NCI-H82 treated with DMSO at 0.1 percent for 48 hours (cell line): ENCODE results near the gene GNAL.

Experiments
- DNase-seq: peaks from one replicate; lab custom pipeline; 2025; ENCODE audit not compliant: unreplicated experiment; lab: John Stamatoyannopoulos, UW

Gene GNAL

DNA sequence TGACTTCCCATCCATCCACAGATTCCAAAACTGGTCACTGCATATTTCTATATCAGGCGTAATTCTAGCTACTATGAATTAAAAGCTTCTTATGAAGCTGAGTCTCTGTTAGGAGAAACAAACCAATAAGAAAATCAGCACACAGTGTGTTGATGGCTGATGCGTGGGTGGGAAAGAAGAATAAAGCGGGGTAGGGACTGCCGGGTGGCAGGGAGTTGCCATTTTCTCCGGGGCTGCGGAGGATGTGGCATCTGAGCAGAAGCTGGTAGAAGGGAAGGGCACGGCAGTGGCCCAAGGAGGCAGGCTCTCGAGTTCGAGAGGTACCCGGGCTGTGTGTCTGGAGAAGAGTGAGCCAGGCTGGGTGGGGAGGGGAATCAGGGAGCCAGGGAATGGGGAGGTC lies 113.5 kb downstream of the GNAL start:
- DNase-seq = no peak

DNA sequence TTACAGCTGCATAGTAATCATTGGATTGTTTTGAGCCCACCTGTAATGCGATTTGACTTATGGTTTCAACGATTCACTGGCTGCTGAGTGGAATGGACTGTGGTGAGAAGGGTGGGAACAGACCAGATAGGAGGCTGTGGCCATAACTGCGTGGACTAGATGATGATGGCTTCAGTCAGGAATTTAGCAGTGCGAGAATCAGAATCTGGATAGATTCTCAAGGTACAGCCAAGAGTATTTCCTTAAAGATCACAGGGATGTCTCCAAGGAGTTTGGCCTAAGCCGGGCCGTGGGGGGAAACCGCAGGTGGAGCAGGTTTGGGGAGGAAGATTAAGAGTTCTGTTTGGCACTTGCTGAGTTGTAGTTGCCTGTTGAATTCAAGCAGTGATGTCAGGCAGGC lies 118.2 kb downstream of the GNAL start:
- no peak for DNase-seq

DNA sequence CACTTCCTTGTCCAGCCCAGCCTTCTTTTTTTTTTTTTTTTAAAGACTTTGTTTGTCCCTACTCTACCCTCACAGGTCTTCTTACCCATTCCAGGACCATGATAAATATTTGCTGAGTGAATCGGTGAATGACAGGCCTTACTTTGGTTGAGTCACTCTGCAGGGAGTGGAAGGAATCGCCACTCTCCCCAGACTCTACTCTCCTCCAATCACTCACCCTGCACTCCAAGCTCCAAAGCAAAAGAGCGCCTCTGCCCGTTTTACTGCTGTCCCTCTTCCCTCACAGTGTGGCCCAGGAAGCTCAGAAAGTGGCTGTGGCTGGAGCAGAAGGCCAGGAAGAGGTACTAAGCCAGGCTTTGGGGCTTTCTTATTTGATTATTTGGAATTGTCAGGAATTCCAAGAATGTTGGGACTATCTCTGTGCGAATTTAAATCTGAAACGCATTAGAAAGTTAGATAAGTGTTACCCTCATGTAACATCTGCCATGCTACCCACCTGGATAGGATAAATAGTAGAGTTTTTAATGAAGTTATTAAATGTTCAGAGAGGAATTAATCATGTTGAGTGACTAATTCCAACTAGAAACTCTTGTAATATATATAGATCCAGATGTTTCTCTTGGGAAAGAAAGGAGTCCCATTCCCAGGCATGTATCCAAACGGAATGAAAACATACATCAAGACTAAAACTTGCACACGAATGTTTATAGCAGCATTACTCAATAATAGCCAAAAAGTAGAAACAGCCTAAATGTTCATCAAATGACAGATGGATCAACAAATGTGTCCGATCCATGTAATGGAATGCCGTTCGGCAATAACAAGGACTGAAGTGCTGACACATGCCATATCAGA lies 119.2 kb downstream of the GNAL start:
- no peak for DNase-seq

DNA sequence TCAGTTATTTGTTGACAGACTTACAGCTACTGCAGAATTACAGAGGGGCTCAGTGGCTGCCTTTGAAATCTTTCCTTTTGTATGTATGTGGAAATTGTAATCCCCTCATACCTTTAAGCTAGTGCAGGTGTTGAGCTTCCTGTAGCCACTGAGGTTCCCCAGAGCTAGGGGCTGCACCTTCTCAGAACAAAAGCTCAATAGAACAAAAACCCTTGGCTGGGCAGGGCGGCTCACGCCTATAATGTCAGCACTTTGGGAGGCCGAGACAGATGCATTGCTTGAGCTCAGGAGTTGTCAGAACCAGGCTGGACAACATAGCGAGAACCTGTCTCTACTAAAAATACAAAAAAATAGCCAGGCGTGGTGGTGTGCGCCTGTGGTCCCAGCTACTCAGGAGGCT lies 120.8 kb downstream of the GNAL start:
- DNase-seq = no peak

DNA sequence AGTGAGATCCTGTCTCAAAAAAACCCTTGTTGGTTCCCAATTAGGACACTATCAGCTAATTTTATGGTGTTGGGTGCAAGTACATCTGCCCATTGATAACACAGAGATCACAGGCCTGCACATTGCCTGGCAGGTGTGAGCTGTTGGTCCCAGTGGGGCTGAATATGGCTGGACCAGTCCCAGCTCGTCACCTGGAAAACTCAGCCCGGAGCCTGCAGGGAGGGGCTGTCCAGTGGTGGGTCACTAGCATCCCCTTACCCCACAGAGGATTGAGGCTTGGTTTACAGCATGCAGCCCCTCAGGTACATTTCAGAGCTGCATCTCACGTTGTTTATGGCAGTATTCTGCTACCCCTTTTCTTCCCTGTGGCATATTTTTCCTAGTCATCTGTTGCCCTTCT lies 121.3 kb downstream of the GNAL start:
- no peak for DNase-seq

DNA sequence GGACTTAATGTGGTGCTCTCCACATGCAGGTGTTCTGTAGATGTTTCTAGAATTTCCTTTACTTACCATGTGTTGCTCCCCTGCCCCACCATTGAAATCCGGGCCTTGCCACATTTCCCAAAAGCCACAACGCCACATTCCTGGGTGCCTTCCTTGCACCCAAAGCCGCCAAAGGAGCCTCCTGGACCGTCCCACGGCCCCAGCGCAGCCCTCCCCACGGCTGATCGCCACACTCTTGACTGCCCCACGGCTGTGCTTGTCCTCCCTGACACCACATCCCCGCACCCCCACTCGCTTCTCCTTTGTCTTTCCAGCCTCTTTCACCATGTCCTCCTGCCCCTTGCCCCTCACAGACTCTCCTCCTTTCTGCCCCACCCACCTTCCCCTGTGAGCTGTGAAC lies 121.9 kb downstream of the GNAL start:
- DNase-seq = no peak

- no peak for DNase-seq
Observed at GRCh38 chr18:11817229-11817628, 128.2 kb downstream of the GNAL start.

GRCh38 chr18:11818486-11819203 lies 129.6 kb downstream of the GNAL start:
- no peak for DNase-seq

DNA sequence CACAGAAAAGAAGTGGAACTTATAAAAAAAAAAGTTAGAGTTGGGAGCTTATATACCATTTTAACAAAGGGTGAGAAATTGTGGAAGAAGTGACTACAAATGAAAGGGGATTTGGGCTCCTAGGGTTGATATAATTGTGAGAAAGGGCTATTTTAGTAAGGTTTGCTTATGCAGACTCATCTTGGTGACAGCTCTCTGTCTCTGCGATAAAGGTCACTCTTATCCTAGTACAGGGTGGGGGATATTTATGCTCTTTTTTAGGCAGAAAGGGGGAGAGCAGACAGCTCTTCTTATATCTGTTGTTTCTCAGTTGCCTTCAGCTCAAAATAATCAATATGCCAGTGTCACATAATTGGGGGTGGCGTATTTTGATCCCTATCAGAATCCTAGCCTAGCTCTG lies 130.9 kb downstream of the GNAL start:
- no peak for DNase-seq

GRCh38 chr18:11820697-11821096 lies 131.6 kb downstream of the GNAL start:
- DNase-seq = no peak

- no peak for DNase-seq
Observed at GRCh38 chr18:11821208-11821607, 132.1 kb downstream of the GNAL start.

DNA sequence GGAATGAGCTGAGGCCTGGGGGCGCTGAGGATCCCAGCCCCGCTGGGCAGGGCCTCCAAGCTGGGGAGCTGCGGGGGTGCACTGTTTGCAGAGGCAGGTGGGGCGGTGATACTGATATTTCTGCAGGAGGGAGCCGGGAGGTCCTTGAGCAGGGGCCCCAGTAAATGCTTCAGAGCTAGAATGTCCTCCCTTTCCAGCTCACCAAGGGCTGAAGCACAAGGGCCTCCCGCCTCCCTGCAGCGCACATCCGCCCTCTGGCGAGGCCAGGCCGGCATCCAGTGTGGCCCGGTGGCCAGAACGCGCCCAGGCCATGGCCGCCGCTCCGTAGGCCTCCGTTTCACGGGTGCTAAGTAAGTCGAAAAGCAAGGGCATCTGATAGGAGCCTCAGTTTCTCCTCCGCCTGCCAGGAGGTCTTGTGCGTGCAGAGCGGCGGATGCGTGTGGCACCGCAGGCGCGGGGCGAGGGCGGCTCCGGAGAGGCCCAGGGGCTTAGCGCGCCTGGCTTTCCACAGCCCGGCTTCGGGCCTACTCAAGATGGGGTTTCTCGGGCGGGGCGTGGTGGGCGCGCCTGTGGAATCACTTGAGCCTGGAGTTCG lies 132.7 kb downstream of the GNAL start:
- DNase-seq = no peak

DNA sequence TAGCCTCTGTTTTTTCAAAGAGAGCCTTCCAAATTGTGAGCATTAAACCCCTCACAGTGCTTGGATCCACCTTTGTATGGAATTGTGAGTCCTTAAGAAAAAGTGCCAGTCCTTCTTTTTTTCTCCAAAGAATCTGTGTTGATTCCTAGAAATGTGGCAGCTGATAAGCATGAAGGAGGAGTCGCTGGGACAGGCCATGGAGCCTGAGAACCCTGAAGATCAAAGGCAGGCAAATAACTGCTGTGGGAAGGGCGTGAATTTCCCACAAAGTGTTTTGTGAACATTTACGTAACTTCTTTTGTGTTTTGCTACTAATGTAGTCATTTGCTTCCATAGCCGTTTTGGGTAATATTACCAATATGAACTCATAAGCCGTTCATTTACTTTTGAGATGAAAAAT lies 134.5 kb downstream of the GNAL start:
- no peak for DNase-seq

DNA sequence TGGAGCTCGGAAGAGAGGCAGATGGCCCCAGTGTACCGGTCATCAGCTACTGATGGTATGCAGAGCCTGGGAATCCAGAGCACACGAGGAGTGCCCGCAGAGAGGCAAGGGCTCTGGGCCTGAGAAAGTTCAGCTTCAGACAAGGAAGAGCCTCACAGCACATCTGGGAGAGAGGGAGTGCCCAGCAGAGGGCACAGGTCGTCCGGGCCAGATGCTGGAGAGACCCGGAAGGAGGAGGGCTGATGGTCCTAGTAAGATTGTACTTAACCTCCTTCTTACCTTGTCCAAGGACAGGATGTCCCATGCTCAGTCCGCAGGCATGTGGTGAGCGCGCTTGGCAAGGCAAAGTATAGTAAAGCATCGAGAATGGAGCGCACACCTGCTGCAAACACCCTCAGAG lies 137.8 kb downstream of the GNAL start:
- no peak for DNase-seq

DNA sequence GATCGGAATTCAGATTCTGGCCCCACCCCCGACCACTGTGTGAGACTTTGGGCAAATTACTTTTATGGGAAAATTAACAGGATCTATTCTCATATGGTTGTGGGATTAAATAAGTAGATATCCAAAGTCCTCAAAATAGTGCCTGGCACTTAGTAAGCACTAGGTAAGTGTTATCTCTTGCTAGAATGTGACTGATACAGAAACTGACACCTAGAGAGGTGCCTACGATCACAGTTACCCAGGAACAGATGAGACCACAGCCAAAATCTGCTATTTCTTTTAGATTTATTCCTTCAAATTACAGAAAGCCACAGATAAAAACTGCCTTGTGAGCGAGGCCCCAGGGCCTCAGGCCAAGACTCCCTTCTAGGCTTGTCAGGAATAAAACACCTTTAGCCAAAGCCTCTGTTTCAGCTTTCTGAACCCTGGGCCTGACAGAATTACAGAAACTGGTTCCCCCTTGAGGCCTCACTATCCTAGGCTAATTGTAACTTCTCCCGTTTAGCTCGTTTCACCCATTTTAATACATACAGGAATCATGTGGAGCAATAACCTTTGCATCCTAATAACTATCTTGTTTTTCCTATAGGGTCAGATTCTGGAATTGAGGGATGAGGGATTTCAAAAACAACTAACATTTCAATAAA lies 139.8 kb downstream of the GNAL start:
- no peak for DNase-seq

DNA sequence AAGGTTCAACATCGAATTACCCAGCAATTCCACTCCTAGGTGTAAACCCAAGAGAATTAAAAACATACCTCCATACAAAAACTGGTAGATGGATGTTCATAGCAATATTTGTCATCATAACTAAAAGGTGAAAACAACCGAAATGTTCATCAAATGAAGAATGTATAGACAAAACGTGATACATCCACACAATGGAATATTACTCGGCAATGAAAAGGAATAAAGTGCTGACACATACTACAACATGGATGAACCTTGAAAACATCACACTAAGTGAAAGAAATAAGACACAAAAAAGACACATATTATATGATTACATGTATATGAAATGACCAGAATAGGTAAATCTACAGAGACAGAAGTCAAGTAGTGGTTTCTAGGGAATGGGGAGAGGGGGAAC lies 141.5 kb downstream of the GNAL start:
- no peak for DNase-seq

DNA sequence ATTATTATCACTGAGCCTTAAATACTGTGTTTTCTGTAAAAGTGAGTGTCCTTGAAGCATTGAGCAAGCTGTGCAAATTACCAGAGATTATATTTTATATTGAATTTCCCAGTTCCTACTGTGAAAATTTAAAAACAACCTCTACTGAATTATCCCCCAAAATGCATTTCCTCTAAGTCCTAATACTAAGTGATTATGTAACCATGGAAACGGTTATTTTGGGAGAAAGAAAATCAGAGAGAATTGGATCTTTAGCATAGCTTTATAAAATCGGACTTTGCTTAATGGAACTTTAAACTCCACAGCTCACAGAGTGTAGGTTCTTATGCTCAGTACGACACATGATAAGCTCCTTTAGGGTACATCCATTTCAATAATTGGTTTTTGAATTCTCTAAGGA lies 142.9 kb downstream of the GNAL start:
- no peak for DNase-seq

GRCh38 chr18:11834772-11835171 lies 145.7 kb downstream of the GNAL start:
- no peak for DNase-seq

DNA sequence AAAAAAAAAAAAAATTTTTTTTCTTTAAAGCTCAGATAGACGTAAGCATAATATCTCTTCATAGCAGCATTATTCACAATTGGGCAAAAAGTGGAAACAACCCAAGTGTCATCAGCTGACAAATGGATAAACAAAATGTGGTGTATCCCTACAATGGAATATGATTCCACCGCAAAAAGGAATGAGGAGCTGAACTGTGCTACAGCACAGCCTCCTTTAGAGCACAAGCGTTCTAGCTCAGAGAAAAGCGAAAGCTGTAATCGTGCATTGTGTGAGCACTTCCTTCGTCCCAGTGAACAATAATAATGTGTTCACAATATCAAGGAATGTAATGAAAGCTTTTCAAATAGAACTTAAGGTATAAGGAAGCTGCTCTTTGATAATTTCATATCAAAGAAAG lies 150.5 kb downstream of the GNAL start:
- no peak for DNase-seq

DNA sequence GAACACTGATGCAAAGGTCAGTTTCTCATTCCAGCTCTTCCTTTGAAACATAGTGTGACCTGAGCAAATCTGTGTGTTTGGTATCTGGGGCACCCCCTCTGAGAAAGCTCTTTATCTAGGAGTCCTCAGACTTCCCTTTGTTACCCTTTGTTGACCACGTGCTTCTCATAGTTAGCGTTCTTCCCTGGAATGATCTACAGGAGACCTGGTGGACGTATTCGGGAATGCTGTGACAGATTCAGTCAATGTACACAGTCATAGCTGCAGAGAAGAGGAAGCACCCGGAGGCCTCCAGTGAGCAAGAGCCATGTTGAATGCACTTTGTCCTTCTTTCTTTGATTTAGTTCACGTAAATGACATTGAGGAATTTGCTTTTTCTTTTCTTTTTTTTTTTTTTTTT lies 151.4 kb downstream of the GNAL start:
- no peak for DNase-seq

- no peak for DNase-seq
Observed at GRCh38 chr18:11842562-11842961, 153.5 kb downstream of the GNAL start.

GRCh38 chr18:11844436-11844835 lies 155.4 kb downstream of the GNAL start:
- DNase-seq = no peak
